GM21423 (cell line): Measurements from ENCODE around the gene TRABD2A.

Experiments
- ATAC-seq: cut with Tn5 transposase; IDR thresholded peaks from one replicate; pipeline ENCODE4 v1.9.1; 2021; ENCODE audit warnings: mild to moderate bottlenecking, moderate library complexity; ENCODE audit not compliant: unreplicated experiment

Gene TRABD2A

DNA sequence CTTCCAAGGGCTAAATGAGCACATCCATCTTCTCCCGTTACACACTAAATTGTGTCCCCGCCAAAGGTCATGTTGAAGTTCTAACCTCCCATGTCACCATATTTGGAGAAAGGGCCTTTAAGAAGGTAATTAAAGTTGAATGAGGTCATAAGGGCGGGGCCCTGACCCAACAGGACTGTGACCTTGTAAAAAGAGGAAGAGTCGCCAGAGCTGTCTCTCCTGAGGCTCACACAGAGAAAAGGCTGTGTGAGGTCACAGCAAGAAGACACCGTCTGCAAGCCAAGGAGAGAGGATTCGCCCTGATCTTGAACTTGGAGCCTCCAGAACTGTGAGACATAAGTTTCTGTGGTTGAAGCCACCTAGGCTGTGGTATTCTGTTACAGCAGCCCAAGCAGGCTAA, 24.1 kb downstream of the TRABD2A start:
- ATAC-seq, result no peak

DNA sequence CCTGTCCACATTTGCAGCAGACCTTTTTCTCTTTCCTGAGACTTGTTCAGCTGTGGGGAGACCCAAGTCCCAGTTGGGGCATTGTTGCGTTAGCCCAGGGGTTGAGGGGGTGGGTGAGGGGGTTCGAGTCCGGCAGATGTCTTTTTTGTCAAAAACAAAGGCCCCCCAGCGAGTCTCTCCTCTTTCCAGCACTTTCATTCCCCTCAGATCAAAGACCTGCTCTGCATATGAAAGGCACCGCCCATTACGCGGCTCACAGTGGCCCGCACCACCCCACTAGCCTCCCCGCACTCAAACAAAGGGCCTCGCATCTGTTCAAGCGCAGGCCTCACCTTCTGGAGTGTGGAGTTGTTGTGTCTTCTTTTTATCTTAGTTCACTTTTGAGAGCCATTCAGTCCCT, 25.2 kb downstream of the TRABD2A start:
- ATAC-seq, result no peak

DNA sequence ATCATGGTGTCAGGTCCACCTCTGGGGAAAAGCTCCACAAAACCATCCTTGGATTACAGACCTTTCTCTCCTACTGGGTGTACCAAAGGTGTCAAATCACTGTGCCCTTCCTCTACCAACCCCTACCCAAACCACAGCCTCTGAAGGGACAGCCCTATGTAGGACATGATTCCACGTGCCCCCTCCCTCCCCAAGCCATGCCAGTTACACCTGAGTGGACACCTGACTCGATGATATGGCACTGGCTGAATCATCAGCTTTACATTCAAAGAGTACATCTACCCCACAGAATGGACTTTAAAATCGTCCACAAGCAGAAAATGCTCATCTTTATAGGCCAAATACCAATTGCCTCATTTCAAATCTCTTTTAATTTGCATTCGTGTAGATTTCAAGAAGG, 26.0 kb downstream of the TRABD2A start:
- ATAC-seq, result no peak

DNA sequence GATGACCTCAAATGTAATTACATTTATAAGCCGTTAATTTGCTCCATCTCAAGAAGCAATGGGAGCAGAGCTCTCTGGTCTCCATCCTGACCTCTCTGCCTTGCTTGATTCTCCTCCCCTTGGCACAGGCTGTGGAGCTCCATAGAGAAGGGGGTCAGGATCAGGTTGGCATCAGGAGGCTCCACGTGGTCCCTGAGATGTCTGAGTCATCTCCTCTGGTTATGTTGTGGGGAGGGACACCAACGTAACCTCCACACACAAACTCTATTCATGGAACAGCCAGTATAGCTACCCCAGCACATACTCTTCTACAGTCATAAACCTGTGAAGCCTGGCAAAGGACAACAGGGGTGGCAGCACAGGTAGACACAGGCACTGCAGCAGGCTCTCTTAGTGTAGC, 29.0 kb downstream of the TRABD2A start:
- ATAC-seq, result no peak

DNA sequence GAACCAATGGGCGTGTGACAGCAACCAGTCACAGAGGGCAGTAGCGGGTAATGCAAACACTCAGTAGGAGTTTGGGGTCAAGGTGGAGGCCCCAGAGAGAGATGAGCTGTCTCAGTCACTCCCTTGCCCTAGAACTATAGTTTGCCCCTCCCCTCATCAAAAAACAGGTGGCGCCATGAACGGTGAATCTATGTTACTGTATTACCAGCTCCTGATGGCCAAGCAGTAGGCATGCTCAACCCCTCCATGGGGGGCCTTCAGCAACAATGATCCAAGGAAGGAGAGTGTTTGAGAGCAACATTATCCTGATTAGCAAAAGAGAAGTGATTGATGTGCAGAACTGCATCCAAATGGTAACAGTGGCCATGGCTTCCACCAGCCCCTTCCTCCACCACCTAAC, 30.4 kb downstream of the TRABD2A start:
- no peak for ATAC-seq

DNA sequence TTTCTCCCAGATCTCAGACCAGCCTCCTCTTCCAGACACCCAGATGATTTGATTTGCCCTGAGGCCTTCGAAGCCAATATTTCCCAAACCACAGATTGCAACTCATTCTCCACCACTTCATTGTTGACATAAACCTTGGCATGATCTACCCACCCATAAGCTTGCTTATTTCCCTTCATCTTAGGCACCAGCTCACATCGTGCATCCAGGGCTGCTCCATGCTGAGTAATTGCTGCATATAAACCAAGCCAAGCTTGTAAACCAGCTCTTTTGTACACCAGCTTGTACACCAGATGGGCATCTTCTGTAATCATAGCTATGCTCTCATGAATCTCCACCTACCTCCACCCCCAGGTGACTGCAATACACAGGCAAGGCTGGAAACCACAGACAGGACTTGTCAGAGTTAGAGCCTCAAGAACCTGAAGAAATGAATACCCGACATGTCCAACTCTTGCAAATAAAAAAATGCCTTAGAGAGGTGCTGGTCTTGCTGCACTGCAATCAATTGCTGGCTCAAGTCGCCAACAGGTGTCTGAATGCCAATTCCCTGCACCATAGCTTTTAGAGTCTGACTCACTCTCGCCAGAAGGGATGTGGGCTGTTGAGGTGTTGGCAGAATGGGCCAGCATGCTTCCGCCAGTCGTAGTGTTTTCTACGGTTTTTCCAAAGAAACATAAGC, 31.5 kb downstream of the TRABD2A start:
- no peak for ATAC-seq

DNA sequence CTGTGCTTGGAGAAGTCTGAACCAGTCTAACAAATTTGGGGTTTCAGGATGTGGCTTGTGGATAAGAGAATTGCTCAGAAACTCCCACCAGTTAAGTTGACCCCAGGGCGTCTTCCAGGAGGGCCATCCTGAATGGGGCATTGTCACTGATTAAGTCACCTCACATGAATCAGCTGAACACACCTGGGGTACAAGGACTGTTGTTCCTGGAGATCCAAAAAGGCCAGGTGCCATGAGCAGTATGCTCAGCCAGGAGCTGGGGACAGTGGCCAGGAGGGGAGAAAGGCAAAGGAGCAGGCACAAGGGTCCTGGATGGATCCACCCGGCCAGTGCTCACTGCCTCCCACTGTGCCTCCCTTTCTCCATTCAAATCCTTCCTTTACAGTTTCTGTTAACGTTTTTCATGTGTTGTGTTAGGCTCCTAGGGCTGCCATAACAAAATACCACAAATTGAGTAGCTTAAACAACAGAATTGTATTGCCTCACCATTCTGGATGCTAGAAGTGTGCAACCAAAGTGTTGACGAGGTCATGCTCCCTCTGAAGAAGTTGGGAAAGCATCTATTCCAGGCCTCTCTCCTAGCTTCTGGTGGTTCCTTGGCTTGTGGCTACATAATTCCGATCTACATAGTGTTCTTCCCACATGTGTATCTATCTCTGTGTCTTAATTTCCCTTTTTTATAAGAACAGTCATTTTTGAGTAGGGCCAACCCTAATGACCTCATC, 33.4 kb downstream of the TRABD2A start:
- ATAC-seq, result no peak

DNA sequence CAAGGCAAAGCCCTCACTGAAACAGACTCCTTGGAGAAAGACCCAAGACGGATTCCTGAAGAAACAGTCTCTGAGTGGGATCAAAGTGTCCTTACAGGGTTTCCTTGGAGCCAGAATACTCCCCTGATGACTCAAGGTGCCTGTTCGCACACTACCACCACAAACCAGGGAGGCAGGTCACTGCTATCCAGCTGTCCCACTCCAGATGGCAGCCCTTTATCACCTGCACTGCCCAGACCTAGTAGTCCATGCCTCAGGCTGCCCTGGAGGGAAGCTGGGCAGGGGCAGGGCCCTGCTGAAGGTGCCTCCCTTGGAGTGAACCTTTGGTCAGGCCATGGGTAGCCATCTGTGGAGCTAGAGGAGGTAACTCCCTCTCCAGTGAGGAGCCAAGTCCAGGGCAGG, 34.1 kb downstream of the TRABD2A start:
- ATAC-seq, result no peak

DNA sequence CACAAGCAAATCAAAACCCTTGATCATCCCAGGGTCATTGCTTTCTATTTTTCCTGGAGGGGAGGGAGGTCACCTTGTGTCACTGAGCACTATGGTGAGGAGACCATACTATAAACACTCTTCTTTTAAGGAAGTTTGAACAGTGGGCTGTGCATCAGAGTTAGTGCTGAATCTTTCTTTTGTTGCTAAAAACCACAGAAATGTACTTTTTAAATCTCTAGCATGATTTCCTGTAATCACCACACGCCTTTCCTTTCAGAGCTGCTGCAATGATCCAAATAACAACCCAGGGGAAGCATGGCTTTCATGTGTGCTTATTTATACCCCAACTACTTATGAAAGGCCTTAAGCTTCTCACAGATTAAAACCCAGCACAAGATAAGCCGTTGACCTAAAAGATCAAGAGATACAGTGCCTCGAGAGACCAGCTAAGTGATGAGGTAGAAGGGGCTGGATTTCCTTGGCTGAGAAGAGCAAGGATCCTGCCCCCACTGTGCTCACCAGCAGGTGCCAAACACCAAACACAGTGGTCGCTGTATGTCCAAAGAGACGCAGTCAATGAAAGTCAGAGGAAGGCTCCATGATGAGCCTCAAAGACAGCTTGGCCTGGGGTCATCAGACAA, 34.7 kb downstream of the TRABD2A start:
- no peak for ATAC-seq

DNA sequence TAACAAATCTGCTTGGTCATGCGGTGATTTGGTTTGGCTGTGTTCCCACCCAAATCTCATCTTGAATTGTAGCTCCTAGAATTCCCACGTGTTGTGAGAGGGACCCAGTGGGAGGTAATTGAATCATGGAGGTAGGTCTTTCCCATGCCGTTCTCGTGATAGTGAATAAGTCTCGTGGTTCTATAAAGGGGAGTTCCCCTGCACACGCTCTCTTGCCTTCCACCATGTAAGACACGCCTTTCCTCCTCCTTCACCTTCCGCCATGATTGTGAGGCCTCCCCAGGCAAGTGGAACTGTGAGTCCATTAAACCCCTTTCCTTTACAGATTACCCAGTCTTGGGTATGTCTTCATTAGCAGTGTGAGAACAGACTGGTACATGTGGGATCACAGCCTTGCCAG, 36.7 kb downstream of the TRABD2A start:
- no peak for ATAC-seq

DNA sequence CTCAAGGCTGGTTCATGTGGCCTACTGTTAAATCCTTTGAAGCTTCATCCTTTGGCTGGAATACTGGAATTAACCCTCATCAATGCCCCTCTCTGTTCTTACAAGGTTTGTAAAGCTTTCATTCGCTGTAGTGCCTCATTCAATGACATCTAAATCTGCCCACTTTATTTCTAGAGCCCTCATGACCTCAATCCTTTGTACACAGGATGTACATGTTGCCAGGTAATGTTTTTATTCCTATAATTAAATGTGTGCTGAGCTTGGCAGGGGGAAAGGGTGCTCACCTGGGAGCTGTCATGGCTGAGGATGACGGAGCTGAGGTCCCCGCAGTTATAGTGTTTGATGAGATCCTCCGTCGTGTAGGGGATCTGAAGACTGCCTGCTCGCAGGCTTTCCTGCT, 39.3 kb downstream of the TRABD2A start:
- ATAC-seq, result no peak

DNA sequence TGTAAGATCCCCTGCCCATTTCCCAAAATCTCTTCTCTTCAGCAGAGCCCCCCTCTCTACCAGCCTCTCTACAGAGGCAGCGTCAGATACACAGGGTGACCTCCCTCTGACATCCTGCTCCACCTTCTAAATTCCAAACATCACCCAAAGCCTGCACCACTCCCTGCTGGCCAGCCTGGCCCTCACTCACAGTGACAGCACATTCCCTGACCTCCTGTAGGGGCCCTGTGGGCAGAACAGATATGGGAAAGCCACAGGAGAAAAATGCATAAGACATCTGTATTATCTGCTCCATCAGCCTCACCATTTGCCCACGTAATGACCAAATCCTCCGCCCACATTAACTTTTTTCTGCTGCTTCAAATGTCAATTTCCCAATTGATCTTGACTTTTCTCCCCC, 40.6 kb downstream of the TRABD2A start:
- ATAC-seq, result no peak

DNA sequence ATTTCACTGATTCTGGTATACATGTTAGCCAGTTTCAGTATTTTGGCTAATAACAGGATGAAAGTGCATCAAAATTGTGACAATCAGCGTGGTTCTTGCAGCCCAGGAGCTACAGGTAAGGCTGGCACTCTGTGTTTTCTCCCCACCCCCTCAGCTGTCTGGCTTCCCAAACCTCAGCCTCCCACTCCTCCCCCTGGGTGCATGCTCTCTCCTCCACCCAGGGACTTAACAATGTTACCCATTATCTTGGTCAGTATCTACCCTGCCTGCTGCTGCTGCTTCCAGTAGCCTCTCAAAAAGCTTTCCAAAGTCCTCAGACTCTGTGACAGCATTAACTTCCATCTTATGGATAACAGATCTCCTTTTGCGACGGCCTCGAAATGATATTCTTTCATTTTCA, 41.0 kb downstream of the TRABD2A start:
- no peak for ATAC-seq

DNA sequence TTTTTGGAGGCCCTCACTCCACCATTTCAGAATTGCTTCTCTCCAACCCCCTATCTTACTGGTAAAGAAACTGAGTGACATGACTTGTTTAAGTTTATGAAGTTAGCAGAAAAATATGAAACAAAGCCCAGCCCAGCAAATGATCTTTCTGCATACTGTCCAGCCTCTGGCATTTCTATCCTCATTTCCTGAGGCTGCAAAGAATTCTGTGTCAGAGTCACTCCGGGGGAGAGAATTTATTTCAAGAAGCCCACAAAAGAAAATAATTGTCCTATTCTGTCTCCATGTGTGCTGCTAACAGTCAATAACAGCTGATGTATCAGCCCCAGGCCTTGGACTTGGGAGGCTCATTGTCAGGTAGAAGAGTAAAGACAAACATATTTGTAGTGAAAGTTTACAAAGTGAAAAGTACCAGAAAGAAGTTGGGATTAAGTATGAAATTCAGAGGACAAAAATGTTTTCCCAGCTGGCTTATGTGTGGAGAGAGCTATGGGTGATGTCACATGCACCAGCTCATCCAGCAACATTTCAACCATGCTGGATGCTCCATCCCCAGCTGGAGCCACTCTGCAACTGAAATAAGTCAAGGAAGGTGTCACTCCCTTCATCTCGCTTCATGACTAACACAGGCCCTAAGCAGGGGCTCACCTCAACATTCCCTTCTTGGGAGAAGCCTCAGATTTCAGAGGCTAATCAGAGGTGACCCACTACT, 42.3 kb downstream of the TRABD2A start:
- no peak for ATAC-seq

DNA sequence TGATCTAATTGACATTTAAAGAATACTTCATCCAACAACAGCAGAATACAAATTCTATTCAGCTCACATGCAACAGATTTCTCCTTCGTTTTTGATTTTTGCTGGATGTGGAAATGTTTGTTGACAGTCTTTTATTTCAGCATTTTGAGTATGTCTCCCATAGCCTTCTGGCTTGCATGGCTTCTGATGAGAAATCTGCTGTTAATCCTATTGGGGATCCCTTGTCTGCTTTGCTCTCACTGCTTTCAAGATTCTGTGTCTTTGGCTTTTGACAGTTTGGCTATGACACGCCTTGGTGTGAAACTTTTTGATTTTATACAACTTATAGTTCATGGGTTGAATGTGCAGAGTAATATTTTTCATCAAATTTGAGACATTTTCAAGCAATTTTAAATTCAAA, 44.7 kb downstream of the TRABD2A start:
- no peak for ATAC-seq

DNA sequence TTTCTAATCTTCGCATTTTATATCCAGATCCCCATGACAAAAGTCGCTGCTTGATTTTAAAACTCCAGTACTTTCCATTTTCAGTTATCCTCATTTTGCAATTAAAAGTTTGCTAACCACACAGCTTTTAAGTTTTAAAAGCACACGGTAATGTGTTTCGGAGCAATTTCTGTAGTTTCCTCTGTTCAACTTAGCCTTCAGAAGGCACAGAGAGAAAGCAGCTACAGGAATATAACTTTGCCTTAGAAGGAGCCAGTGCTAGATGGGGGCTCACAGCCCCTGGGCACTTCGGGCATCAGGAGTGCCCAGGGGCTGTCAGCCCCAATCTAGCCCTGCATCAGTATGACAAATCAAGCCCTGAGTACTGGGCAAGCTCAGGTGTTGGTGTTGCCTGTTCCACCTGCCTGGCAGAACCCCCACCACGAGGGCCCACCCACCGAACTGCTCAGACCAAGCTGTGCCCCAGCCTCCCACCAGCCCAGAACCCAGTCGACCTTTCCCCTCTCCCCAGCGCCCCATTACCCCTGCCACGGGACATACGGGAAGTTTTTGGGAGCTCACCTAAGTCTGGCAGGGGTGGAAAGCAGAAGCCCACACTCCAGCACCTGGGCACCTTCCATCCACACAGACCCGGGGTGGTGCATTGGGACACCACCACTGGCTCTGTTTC, 47.3 kb downstream of the TRABD2A start:
- no peak for ATAC-seq

DNA sequence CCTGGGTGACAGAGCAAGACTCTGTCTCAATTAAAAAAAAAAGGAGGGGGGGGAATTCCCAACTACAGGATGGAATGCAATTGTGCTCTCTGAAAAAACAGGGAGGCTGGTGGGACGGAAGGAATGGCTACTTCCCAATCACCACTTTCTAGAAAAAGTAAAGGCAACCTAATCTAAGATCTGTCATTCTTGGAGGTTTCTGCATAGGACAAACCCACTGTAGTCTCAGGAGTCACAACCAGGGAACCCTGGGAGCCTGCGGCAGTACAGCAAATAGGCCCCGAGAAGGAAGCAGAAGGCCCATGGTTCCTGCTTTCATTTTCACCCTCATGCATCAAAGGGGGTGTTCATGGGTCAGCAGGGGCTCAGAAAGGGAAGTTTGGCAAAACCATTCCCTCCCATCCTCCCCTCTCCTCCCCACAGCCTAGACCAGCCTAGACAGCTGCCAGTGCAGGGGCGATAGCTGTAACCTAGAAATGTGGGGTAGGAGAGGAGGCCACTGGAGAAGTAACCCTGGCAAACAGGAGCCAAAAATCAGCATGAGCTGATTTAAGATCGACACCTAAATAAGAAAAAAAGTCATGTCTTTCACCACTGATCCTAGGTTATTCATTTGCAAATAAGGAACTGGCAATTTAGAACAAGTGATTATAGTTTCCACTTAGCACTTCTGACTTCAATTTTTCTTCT, 48.0 kb downstream of the TRABD2A start:
- peak; percentile 91 for ATAC-seq

DNA sequence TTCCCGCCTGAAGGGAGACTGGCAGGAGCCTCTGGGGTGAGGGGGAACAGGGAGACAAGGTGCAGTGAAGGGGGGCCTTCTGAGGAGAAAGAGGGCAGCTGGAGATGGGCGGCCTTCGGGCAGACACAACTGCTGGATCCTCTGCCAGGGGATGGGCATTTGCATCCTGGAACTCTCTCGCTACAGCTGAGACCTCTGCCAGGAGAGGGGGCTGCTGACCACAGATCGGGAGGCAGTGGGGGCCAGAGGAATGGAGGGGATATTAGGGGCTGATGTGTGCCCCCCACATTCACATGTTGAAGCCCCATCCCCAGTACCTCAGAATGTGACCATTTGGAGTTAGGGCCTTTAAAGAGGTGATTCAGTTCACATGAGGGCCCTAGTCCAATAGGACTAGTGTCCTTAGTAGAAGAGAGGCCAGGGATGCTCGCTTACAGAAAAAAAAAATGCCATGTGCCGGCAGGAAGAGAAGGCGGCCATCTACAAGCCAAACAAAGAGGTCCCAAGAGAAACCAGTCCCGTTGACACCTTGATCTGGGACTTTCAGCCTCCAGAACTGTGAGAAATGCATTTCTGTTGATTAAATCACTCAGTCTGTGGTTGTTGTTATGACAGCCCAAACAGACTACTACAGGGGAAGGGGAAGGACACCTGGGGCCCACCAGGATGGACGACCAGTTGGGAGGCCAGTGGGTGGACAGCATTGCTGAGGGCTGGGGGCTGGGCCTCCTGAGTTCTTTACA, 50.0 kb downstream of the TRABD2A start:
- no peak for ATAC-seq

DNA sequence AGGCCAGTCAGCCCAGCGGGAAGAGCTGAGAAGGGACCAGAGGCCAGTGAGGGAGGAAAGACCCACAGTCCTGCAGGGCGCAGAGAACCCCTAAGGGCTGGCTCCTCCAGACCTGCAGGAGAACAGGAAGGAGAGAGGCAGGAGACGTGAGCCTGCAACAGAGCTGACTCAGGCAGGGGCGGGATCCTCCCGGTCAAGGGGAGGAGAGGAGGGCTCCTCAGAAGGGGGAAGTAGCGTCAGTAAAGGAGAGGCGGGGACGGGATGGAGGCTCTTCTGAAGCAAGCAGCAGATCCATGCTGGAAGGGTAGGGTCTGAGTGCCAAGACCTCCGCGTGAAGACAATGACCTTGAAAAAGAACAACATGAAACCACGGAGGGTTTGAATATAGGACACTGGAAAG, 50.8 kb downstream of the TRABD2A start:
- no peak for ATAC-seq

DNA sequence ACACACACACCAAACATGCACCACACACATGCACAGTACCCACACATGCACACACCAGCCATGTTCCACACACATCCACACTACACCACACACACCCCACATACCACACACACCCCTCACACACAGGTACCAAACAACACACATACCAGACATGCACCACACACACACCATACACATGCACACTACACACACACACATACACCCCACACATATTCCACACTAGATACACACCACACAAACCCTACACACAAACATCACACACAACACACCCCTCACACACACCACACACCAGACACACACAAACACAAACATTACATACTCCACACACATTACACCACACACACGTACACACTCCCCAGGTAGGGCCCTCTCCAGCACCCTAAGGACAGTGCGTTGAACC, 51.2 kb downstream of the TRABD2A start:
- no peak for ATAC-seq
